Ammon's horn (tissue), 1 donor: Measurements from ENCODE around the gene KCNH1.

Experiments
- DNase-seq: peaks from one replicate; pipeline ENCODE4 v3.0.0-alpha.2; 2016; ENCODE audit warnings: low spot score

Gene KCNH1

DNA sequence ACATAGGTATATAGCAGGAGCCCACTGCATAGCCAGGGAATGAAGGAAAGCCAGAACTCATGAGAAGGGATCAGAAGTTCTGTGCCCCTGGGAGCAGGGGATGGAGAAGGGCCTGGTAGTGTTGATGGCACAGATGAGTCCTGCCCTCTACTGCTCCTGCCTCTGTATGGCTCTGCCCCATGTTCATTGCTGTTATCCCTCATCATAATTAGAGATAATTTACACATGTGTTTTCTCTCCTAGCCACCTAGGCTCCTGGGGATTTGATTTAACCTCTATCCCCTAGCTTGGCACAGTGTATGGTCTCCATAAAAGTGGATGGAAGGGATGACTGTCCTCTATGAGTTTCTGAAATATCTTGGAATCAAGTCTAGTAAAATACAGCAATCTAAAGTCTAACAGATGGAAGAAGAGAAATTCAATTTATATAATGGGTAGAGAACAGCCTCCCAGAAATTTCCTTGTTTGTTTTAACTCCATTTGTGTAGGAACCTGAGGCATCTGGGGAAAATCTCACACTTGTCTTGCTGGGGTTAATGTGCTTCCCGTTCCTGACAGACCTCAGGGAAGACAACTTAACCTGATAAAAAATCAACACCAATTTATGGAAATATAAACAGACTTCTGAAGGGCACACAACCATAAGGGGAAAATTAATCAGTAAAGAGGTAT lies 411.4 kb downstream of the KCNH1 start:
- DNase-seq = no peak

DNA sequence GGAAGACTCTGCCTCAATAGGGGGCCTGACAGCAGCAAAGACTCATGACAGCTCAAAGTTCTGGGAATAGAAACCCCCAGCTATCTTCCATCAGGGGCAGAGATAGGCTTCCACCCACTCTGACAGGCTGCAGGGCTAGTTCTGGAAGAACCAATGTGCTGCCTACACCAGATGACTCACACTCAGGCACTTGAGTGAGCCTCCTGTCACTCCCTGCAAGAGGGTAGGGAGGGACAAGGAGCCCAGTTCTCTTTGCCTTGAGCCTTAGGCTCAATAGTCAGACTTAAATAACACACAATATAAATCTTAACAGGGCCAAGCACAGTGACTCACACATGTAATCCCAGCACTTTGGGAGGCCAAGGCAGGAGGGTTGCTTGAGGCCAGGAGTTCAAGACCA lies 418.9 kb downstream of the KCNH1 start:
- DNase-seq = peak; percentile 69

DNA sequence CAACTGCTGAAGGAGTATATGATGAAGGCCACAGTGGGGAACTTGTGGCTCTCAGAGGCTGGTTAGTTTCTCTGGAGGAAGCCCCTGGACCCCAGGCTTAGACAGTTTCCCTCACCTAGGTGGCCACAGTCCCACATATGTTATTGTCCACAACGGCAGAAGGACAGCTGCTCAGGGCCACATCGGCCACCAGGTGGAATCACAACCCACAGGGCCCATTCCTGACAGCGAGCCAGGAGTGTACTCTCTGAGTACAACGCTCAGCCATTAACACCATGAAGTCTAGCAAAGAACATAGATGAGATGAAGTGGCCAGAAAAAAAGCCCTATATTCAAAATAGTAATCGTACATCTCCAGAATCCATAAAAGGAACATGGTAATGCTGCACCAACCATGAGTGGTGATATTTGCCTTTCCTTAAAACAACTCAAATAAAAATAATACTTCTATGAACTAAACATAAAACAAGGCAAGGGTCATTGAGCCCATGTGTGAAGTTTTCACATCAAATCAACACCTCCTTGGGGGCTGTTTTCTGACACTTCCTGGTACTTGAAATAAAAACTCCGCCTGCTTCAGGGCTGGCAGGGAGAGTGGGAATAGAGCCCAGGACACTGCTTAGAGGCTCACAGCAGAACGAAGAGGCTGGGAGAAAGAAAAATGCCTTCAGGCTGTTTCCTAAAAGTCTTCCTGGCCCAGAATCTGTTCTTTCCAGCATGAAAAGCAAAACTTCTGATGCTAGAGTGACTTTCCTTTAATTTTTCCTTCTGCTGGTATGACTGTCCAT lies 421.9 kb downstream of the KCNH1 start:
- no peak for DNase-seq

DNA sequence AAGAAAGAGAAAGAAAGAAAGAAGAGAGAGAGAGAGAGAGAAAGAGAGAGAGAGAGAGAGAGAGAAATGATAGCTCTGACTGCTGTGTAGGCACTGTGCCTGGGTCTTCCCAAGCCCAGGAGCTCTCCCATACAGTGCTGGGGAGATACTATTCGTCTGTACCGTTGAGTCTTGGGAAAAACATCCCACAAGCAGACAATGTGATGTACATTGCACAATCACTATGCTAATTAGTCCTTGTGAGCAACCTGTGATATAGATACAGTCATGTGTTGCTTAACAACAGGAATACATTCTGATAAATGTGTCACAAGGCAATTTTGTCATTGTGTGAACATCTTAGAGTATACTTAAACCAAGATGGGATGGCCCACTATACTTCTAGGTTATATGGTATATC lies 424.2 kb downstream of the KCNH1 start:
- DNase-seq = no peak

DNA sequence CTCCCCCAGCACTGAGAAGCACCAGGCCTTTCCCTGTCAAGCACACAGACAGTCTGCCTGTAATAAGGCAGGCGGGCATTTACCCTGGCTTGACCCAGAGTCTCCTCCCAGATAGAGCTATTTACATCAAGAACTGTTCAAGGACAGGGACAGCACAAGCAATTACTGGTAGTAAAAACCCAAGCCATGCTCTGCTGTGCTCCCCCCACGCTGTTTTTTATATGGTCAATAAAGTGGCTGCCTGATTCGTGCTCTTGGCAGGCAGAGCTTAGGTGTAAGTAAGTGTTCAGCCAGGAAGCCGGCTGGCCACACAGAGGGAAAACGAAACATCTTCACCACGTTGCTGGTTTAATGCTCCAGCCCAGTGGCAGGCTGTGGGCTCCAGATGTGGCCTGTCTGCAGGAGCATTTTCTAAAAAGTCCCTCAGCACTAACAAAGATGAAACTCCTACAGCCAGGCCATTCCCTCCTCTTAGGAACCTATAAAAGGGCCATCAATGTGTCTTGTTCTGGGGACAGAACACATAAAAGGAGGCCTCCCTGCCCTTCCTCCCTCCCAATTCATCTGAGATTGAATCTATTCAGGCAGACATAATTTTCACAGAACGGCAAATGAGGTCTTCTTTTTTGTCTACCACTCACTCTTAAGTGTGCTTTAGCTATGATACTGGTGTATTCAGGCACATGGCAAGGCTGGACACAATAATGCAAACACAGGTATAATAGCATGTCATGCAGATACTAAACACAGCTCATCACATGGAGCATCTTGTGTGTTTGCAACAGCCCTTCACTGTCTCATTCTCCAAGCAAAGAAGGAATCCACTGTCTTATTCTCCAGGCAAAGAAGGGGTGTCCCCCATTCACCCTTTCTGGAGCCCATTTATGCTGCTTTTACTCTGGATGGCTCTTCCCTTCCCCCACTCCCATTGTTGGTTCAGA lies 426.4 kb downstream of the KCNH1 start:
- no peak for DNase-seq

DNA sequence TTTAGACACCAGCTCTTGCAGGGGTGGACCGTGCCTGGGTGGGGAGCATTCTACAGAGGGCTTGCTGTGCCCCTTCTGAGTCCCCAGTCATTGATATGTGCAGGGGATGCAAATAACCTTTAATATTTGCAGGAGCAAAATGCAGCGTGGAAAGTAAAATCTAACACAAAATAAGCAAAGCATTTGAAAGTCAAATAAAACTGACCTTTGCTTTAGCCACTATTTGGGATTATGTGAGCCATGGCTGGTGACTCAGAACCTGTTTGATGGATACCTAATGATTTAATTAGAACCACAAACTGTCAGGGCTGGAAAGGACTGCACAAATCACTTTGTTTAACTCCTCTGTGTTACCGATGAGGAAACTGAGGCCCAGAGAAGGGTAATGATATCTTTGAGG lies 427.7 kb downstream of the KCNH1 start:
- no peak for DNase-seq

DNA sequence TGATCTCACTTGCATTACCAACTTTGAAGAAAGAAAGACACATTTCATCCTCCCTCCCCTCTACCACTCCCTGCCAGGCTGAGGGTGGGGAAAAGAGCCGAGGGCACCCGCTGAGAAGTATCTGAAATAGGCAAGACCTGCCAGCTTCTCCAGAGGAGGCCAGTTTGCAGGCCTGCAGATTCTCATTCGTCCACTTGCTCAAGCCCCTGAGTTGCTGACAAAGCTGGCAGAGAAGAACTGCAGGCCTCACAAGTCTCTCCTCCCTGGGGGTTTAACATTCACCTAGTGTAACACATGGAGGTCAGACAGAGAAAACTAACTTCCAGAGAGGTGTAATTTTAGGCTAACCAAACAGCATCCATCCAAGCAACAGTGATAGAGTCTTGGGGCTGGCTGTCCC lies 428.9 kb downstream of the KCNH1 start:
- DNase-seq = no peak

DNA sequence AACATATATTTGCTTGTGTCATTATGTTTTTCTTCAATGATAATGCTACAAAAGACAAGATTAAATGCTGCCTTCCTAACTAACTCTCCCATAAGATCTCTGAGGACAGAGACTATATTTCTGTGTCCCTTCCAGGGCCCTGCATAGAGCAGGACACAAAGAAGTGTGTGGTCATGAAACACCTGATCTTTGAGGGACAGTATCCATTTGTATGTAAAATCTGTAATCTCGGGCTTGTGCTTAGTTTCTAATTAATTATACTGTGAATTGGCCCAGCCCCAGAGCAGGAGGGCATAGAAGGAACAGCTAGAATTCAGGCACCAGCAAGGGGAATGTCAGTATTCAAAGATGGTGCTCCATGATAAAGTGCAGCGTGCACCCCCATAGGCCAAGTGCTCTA lies 430.4 kb downstream of the KCNH1 start:
- no peak for DNase-seq

DNA sequence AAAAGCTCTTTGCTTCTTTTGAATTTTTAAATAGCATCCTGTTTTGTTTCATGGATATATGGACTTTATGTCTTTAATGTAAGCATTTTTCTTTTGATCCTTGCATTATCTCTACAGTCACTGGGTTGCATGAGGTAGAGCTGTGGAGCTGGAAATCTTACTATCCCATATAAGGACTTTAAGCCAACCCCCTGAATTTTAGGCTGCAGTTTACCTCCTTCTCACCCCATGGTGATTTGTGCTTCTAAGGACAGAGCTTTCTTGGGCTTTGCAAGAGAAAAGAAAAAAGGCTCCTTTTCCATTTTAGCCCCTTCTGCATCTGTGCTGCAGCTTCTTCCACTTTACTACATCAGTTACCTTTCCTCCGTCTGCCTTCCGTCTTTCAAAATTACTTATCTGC lies 431.4 kb downstream of the KCNH1 start:
- no peak for DNase-seq

DNA sequence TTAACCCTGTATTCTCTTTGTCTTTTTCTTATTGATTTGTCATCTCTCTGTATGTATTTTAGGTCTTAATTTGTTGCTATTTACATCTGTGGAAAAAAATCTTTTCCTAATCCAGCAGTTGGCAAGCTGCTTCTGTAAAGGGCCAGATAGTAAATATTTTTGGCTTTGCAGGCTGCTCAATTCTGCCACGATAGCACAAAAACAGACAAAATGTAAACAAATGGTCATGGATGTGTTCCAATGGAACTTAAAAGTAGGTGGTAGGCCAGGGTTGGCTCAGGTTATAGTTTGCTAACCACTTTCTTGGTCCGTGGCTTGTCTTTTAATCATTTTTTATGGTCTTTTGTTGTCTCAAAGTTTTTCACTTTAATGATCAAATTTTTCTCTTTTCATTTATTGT lies 433.4 kb downstream of the KCNH1 start:
- DNase-seq = no peak

DNA sequence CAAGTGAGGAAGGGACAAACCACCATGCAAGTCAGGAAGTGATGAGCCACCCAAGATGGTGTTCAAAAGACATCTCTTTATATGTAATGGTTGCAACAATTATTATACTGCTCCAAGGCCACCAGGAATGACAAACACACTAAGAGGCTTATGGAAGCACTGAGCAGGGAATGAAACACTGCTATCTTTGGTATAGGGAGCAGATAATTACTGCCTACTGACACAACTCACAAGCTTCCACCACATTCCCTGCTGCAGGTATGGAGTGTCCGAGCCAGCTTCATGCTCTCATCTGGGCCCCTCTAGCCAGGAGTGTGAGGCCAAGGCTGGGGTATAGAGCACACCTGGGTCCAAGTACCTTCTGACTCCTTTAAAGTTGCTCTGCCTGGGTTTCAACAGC lies 433.9 kb downstream of the KCNH1 start:
- DNase-seq = no peak

DNA sequence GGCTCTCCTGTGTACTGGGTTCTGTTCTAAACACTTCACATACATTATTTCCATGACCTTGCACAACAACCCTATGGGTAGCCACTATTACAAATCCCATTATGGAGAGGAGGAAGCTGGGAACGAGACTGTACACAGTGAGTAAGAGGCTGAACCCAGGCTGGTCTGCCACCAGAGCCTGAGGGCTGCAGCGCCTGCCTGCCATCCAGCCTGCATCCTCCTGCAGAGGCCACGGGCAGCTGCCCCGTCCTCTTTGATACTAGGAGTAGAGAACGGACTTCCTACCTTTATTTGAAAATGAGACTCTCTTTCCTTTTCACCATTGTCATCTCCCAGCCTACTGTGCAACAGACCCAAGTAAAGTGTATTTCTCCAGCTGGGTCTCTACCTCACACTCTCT lies 435.3 kb downstream of the KCNH1 start:
- DNase-seq = no peak

DNA sequence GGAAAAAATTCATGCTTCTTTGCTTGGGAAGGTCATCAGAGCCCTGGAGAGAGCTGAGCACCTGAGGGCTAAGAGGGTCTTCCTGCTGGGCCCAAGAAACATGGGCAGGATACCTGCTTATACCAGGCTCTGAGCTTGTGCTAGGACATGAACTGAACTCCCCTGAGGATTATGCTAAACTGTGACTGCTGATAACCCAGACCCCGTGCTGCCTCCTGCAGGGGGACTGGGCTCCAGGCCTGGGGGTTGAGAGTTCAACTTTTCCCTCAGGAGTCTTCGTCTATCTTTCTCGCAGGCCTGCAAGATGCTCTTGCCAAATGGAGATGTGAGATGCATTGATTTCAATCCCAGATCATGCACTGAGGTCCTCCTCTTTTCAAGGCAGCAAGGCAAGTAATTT lies 436.8 kb downstream of the KCNH1 start:
- DNase-seq = no peak

DNA sequence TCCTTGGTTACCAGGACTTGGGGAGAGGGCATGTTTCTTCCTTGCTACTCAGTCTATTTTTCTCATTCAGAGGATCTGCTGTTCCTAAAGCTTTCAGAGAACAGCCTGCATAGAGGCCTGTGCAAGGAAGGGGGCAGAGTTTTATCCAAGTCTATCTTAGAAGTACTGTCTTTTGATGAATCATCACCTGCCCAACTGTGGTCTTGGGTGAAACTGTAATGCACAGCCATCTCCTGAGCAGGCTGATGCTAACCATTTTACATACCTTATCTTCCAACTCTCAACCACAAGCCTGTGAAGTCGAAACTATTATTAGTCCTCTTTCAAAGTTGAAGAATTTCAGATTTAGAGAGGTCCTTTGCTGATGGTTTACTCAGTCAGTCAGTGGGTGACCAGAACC lies 437.2 kb downstream of the KCNH1 start:
- no peak for DNase-seq

DNA sequence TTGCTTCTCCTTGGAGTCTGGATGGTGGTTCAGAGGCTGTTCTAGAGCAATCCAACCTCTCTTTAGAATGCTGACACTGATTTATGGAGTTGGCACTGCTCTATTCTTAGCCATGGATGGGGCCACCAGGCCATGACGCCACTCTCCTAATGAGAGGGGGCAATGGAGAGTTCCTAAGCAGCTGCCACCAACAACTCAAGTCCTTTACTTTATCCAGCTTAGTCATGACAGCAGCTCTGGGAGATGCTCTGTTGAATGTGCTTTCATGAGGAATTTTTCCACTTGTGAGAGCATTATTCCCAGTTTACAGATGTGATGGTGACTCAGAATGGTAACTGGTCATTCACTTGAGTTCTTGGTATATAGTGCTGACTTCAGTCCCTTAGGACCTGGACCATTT lies 438.9 kb downstream of the KCNH1 start:
- DNase-seq = no peak

DNA sequence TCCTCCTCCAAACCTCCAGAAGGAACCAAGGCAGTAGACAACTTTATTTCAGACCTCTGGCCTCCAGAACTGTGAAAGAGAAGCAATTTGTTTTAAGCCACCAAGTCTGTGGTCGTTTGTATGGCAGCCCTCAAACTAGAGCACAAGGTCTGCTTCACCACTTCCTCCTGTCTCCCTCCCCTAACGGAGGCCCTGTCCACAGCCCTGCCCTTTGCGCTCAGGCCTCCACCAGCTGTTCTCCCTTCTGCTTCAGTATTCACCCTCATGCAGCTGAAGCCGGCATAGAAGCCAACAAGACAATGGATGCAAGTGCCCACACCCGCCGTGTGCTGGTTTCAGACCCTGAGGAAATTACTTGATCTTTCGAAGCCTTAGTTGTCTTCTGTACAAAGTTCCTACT lies 441.2 kb downstream of the KCNH1 start:
- peak; percentile 58 for DNase-seq

DNA sequence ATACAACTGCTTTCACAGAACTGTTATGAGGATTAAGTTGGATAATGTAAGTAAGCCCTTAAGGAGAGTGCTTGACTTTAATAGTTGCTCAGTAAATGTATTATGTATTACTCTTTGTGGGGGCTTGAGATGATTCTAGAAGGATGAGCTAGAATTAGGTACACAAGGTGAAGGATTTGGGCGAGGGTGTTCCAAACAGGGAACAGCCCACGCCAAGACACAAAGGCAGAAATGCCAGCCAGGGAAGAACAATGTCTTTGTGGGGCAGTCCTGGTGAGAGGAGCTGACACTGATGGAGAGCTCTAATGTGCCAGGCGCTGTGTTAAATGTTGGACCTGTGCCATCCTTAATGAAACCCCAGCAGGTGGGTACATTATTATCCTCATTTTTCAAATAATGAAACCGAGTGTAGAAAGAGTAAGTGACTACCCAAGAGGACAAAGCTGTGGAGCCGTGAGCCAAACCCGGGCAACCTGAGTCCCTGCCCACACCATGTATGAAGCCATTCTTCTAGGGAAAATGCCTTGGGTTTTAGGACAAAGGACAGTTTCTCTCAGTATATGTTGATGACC lies 442.8 kb downstream of the KCNH1 start:
- no peak for DNase-seq

DNA sequence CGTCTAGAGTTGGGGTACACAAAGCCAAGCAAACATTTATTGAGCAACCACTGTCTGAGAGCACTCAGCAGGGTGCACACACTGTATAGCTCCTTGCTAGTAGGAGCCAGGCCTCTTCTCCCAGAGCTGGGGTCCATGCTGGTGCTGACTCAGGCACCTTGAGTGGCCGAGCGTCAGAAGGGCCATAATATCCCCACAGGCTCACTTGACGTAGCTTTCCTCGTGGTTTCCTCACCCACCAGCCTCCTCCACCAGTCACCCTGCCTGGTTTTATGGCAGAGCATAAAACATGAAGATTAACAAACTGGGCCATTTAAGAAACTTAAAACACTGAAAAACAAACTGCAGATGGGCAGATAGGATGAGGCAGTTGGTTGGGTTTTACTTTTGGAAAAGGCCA lies 443.7 kb downstream of the KCNH1 start:
- no peak for DNase-seq

DNA sequence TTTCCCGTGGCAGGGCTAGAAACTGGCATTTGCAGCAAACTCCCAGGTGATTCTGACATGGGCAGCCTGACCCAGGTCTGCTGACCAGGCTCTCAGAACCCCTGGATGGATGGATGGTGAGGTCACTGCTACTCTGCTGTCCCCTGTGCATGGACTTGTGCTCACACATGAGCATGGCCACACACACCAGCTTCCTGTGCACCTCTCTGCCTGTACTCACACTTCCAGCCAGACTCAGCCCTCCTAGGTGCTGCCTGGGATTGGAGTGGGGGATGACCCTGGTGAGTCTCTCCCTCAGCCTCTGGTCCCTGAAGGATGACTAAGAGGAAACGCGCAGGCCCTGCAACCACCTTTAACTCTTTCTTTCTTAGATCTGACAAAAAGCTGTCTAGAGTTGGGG lies 444.1 kb downstream of the KCNH1 start:
- DNase-seq = no peak

DNA sequence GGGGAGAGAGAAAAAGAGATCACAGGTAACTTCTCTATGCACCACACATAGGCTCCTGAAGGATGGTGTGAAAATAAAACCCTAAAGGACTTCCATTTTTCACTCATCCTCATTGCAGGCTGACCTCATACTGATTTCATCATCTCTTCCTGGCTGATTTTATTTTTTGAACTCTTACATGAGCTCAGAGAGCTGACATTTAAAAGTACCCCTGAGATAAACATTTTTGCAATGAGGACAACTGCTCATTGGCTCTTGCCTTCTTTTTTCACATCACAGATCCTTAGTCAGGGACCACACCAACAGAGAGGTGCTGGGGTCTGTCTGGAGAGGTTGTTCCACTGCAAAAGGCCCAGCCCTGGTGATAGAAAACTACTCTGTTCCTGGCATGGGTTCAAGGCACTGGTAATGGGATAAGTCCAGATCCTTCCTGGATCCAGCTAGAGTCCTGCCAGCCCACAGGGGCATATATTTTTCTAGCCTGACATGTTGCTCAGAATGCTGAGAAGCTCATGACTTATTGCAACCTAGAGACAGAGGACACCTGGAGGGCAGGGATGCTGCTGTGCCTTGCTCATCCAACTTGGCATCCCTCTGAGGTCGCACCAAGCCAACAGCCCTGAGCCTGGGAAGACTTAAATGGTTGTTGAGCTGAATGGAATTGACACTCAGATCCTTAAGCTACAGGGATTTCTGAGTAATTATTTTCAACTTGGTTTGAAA lies 445.3 kb downstream of the KCNH1 start:
- DNase-seq = no peak

DNA sequence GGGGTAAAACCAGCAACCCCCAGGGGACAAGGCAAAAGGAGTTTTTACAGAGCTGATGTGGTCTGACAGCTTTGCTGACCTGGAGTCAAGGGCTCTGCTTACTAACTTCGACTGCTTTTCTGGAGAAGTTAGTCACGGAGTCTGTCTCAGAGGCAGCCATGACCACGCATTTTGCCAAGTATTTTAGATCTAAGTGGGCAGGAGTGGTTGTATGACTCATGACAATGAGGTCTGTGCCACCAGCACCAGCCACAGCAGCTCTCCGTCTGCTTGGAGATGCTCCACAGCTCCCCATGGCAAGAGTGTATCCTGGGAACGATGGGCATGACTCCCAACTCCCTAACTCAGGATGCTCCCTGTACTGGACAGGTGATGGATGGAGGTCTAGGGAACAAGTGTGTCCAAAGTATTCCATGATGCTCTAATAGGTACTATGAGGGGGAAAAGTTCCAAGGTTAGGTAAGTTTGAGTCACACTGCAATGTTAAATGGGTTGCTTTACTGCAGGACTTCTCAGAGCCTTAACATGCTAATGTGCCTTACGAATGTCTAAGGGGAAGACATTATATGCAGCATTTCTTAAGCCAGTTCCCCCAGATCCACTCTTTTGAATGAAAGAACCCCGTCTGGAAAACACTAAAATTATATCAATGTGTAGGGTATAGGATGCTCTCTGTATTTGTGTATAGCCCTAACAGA lies 446.2 kb downstream of the KCNH1 start:
- peak; percentile 60 for DNase-seq
